ENCODE data around the gene TBC1D30.
"Not testable (repeated sequence)": the region's sequence is repeated elsewhere in the genome, so short reads cannot be mapped to it uniquely, and the experiment has no call there.

Gene TBC1D30

DNA sequence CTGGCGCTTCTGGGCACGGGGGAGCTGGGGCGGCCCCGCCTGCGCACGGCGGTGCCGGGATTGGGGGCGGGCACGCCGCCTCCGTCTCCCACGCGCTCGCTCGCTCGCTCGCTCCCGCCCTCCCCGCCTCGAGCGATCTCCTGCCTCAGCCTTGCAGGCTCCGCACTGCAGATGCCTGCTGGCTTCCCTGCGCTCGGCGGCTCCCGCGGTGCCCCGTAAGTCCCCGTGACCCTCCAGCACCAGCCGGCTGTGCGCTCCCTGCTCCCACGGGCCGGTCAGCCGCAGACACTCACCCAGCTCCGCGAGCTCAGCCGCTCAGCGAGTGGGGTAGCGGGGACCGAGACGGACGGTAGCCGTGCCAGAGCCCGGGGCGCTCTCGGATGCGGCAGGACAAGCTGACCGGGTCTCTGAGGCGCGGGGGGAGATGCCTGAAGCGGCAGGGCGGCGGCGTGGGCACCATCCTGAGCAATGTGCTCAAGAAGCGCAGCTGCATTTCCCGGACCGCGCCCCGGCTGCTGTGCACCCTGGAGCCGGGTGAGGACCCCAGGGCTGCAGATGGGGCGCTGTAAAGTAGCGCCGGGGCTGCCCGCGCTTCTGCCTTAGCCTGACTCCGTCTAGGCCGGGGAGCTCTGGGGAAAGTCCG, at the start of gene TBC1D30:
TSS of gene TBC1D30 (plus strand) at position 148 of the 643 bp plus-strand sequence. CDS start at position 381, 233 bp downstream.
- peak; percentile 80 for DNase-seq

- not testable (repeated sequence) for DNase-seq
Observed at GRCh38 chr12:64775147-64775736, 49.2 kb upstream of the TBC1D30 start.

- DNase-seq, result no peak
Observed at GRCh38 chr12:64779354-64779974, 45.0 kb upstream of the TBC1D30 start.

- no peak for DNase-seq
Observed at GRCh38 chr12:64780132-64780530, 44.3 kb upstream of the TBC1D30 start.

GRCh38 chr12:64780531-64781279, 43.7 kb upstream of the TBC1D30 start:
- DNase-seq, result peak; percentile 62

DNA sequence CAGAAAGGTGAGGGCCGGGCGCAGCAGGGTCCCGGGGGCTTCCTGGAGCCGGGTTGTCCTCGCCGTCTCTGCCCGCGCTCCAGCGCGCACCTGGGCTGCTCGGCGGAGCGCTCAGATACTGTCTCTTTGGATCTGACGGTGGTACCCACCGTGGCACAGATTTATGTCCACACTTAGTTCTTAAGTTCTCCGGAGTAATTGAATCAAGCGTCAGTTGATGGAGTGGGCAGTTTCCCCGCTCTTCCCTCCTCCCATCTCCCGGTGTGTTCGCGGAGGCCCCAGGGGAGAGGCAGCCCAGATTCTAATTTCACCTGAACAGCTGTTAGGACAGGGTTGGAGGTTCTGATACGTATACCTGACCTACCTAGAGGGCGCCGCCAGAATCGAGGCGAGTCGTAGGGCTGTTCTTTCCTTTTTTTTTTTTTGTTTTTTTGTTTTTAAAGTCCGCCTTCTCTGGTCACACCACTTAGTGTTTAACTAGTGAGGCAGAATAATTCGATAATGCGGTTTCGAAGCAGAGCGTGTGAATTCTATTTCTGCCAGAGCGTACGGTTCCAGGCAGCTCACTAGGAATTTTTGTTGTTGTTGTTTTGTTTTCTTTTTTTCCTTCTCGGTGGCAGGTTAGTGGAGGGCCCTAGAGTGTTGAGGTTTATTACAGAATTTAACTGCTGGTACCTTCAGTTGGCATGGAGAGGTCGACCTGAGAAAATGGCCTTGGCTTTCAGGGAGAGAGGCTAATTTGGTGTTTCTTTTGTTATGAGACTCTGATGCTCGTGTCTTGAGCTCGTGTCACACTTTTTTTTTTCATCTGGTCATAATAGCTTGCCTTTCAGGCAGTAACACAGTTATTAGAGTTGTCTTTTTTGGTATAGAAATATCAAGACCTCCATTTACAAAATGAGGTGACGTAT, 42.9 kb upstream of the TBC1D30 start:
- no peak for DNase-seq

GRCh38 chr12:64782191-64782876, 42.1 kb upstream of the TBC1D30 start:
- no peak for DNase-seq

- no peak for DNase-seq
Observed at GRCh38 chr12:64785838-64786237, 38.6 kb upstream of the TBC1D30 start.

DNA sequence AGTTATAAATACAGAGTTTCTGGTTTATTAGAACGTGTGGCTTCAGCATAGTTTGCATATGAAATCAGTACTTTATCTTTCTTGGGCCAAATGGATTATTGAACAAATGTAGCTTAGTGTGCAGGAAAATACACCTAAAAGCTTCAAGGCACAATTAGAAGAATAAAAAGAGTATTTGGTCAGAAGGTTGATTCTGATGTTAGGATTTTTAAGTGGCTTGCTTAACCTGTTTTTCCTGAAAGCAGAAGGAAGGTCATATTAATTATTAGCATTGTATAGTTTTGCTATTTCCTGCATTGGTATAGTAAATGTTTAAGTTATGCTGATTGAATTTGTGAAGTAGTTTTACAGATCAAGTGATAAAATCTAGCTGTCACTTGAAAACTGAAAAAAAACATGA, 34.3 kb upstream of the TBC1D30 start:
- no peak for DNase-seq

- no peak for DNase-seq
Observed at GRCh38 chr12:64791036-64791435, 33.4 kb upstream of the TBC1D30 start.

- no peak for DNase-seq
Observed at GRCh38 chr12:64792128-64792527, 32.3 kb upstream of the TBC1D30 start.

DNA sequence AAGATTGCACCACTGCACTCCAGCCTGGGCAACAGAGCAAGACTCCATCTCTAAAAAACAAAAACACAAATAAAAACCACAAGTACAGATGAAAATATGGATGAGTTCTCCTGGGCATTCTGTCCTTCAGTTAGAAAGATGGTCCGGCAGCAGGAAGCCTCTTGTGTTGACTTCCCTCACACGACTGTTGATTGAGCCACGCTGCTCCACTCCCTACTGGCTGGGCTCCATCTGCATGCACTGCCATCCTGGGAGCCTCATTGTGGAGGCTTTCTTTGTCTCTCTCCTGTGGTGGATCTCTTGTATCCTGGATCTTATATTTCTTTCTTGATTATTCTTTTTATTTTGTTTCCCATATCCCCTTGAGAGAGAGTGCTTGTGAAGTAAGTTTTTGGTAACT, 30.8 kb upstream of the TBC1D30 start:
- DNase-seq, result no peak

- no peak for DNase-seq
Observed at GRCh38 chr12:64794305-64794704, 30.1 kb upstream of the TBC1D30 start.

DNA sequence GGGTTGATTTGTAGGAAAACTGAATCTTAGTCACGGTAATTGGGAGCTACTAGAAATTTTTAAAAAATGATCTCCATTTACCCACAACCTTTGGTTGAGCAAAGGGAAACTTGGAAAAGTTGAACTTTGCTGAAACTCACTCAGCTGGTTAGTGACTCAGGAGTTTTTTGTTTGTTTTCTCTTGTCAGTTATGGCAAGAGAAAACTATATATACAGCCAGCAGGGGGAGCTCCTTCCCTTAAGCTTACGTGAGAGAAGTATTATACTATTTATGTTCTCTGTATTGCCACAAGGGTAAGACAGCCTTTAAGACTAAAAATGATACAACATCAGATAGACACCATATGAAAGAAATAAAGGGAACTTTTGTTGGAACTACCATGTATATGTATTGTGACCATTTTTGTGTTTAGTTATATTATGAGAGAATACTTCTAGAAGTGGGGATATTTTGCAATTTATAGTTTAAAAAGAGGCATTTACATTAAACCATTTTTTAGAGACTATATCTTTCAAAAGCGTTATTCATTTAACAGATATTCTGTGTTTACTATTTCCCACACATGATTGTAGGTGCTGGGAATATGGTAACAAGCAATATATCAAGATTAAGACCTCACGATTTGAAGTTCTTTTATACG, 28.1 kb upstream of the TBC1D30 start:
- DNase-seq, result peak; percentile 72

- no peak for DNase-seq
Observed at GRCh38 chr12:64797156-64797555, 27.3 kb upstream of the TBC1D30 start.

- no peak for DNase-seq
Observed at GRCh38 chr12:64798165-64798564, 26.3 kb upstream of the TBC1D30 start.

DNA sequence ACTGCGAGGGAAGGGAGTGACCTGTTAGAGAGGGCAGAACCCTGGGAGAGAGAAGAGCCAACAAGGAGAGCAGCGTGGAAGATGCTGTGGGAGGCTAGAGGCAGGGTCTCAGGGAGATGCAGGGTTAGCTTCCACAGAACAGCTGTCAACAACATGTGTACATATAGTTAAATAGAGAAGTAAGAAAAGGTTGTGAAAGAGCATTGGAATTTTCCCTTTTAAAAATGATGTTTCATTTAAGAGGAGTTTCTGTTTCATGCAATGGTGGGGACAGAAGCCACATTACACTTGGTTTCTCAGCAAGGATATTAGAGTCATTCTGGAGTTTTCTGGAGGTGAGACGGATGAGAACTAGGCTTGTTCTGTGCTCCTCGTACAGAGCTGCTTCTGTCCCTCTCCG, 23.8 kb upstream of the TBC1D30 start:
- no peak for DNase-seq

GRCh38 chr12:64801381-64801780, 23.1 kb upstream of the TBC1D30 start:
- no peak for DNase-seq

GRCh38 chr12:64802180-64802775, 22.2 kb upstream of the TBC1D30 start:
- not testable (repeated sequence) for DNase-seq

GRCh38 chr12:64806173-64806572, 18.3 kb upstream of the TBC1D30 start:
- no peak for DNase-seq

Data from NCI-H510A (cell line).